KG1 (cell line): ENCODE results near the gene RPL27A.

ENCODE experiments used
- DNase-seq: peaks from one replicate; lab custom pipeline; 2025; lab: John Stamatoyannopoulos, UW

Gene RPL27A

GRCh38 chr11:8701891-8702597 lies 19.5 kb downstream of the RPL27A start:
- no peak for DNase-seq

GRCh38 chr11:8702598-8702915 lies 20.0 kb downstream of the RPL27A start:
- DNase-seq: no peak

- no peak for DNase-seq
Measured at GRCh38 chr11:8704136-8704535, 21.5 kb downstream of the RPL27A start.

- DNase-seq: no peak
Measured at GRCh38 chr11:8705146-8705545, 22.6 kb downstream of the RPL27A start.

GRCh38 chr11:8706673-8707432 lies 24.3 kb downstream of the RPL27A start:
- DNase-seq: no peak

GRCh38 chr11:8707541-8708191 lies 25.1 kb downstream of the RPL27A start:
- no peak for DNase-seq

GRCh38 chr11:8709002-8709672 lies 26.5 kb downstream of the RPL27A start:
- no peak for DNase-seq

- DNase-seq: no peak
Measured at GRCh38 chr11:8709777-8710176, 27.2 kb downstream of the RPL27A start.

- no peak for DNase-seq
Measured at GRCh38 chr11:8711895-8712442, 29.4 kb downstream of the RPL27A start.

- DNase-seq: no peak
Measured at GRCh38 chr11:8712506-8712905, 29.9 kb downstream of the RPL27A start.

- no peak for DNase-seq
Measured at GRCh38 chr11:8713760-8714454, 31.3 kb downstream of the RPL27A start.

- no peak for DNase-seq
Measured at GRCh38 chr11:8714622-8715225, 32.1 kb downstream of the RPL27A start.

GRCh38 chr11:8715501-8715900 lies 32.9 kb downstream of the RPL27A start:
- no peak for DNase-seq

- no peak for DNase-seq
Measured at GRCh38 chr11:8717544-8717875, 34.9 kb downstream of the RPL27A start.

GRCh38 chr11:8717876-8718753 lies 35.5 kb downstream of the RPL27A start:
- no peak for DNase-seq

GRCh38 chr11:8719211-8719649 lies 36.6 kb downstream of the RPL27A start:
- no peak for DNase-seq

GRCh38 chr11:8719721-8720120 lies 37.1 kb downstream of the RPL27A start:
- DNase-seq: no peak

- DNase-seq: no peak
Measured at GRCh38 chr11:8720352-8720751, 37.8 kb downstream of the RPL27A start.

GRCh38 chr11:8720868-8721608 lies 38.4 kb downstream of the RPL27A start:
- DNase-seq: no peak
